HL-60 (cell line): ENCODE results near the gene SLC22A3.

Source experiments
- CTCF ChIP-seq: IDR thresholded peaks from one replicate; pipeline ENCODE4 v1.5.1; 2011; ENCODE audit warnings: low read length, control low read depth, inconsistent platforms; ENCODE audit not compliant: insufficient read depth
- GABPA ChIP-seq: IDR thresholded peaks from 2 replicates; pipeline ENCODE4 v1.6.1; 2012; ENCODE audit warnings: low read depth
- POLR2AphosphoS5 ChIP-seq: IDR thresholded peaks from 2 replicates; pipeline ENCODE4 v1.6.1; 2012; ENCODE audit warnings: low read depth
- REST ChIP-seq: IDR thresholded peaks from 2 replicates; pipeline ENCODE4 v1.6.1; 2012; ENCODE audit warnings: low read depth; ENCODE audit not compliant: insufficient replicate concordance
- SPI1 ChIP-seq: IDR thresholded peaks from 2 replicates; pipeline ENCODE4 v1.6.1; 2012; ENCODE audit warnings: low read depth, mild to moderate bottlenecking, borderline replicate concordance

GRCh38 chr6:160301339-160301738 lies 46.8 kb upstream of the SLC22A3 start:
- no peak for TF ChIP-seq CTCF
- no peak for TF ChIP-seq SPI1
- no peak for TF ChIP-seq POLR2AphosphoS5
- TF ChIP-seq GABPA, result no peak
- TF ChIP-seq REST, result no peak
